HG03469 (cell line): ENCODE results near the gene TACR2.

ENCODE experiments used
- ATAC-seq: cut with Tn5 transposase; IDR thresholded peaks from one replicate; pipeline ENCODE4 v1.9.1; 2021; ENCODE audit warnings: mild to moderate bottlenecking, moderate library complexity, moderate number of reproducible peaks; ENCODE audit not compliant: unreplicated experiment

The TACR2 gene

DNA sequence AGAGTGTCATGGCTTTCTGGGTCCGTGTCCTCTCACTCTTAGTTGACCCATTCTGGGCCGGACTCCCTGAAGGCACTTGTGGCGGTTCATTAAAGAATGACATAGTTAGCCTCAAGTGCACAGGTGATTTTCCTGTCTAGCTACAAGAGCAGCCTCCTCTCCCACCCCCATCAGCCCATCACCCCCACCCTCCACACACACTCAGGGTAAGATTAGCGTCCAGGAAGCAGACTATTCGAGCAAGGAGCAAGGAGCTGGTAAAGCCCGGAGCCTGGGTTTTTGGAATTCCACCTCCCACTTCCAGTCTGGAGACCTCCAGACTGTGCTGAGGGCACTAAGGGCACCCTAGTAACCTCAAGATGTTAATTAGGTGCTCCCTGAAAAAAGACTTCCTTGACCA, 39.5 kb downstream of the TACR2 start:
- ATAC-seq: no peak

DNA sequence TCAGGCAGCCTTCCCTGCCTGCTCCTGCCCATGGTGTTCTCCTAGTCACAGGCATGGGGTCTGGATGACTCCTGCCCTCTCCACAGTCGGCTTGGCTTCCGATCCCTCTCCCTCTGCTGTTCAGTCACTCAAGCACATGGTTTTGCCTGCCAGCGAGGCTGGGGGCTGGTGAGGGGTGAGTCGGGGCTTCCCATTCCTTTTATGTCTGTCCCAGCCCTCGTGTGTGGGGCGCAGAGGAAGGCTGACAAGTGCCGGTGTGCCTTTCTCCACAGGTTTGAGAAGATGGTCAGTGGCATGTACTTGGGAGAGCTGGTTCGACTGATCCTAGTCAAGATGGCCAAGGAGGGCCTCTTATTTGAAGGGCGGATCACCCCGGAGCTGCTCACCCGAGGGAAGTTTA, 40.1 kb downstream of the TACR2 start:
- ATAC-seq: no peak

DNA sequence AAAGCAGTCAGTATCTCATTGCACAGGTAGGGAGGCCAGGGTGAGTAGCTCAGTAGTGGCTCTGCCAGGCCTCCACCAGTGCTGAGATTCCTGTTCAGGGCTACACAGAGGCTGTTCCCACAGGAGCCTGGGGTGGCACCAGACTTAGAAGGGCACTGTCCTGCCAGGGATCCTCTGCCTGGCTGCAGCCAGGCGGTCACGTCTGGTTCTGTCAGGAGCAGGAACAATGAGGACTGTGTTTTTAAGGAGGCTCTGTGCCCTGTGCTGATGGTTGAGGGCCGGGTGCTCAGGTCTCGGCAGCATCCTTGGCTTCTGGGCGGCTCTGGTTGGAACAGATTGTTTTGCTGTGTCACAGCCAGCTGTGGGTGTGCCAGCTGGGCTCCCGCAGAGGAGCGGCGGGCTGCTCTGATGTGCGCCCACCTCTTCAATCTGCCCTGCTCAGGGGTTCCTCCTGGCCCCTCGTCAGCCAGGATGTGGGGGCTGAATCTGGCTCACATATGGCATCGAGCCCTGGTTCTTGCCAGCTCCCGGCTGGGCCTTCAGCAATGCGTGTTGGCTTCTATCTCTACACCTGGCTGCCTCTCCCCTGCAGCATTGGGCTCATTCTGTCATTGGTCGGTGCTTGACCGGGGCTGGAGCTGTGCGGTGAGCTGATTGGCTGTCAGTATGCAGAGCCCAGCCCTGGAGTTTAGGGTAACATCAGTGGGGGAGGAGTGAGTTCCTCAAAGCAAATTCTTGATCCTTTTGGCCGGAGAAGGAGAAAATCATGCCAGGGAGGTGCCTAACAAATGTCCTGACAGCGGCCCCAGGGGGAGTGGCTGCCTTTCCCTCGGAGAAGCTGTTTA, 41.2 kb downstream of the TACR2 start:
- no peak for ATAC-seq

DNA sequence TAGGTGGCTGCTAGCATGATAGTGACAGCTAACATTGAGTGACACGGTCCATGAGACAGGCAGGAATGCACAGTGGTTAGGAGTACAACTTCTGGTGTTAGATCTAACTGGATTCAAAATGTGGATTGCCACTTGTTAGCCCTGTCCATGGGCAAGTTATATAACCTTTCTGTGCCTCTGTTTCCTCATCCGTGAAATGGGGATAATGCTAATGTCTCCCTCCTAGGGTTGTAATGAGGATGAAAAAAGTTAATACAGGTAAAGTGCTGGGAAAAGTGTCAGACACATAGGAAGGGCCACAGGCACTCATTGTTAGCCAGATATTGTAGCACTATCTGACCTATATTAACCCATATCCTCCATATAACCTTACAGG, 41.8 kb downstream of the TACR2 start:
- ATAC-seq: no peak

DNA sequence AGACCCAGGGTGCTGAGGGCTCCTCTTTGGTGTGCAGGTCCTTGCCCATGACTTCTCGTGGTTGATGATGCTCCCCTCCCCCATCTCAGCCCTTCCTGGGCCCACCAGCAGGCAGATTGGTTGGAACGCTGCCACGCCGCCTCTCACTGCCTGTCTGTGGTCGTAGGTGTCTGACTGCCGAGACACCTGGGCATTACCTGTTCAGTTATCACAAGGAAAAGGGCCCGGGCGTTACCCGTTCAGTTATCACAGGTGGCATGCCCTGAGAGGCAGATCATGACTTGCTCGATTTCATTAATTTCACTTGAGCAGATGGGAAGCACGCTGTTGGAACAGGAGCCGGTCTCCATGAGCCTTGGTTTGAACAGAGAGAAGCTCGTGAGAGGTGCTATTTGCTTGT, 42.5 kb downstream of the TACR2 start:
- no peak for ATAC-seq

DNA sequence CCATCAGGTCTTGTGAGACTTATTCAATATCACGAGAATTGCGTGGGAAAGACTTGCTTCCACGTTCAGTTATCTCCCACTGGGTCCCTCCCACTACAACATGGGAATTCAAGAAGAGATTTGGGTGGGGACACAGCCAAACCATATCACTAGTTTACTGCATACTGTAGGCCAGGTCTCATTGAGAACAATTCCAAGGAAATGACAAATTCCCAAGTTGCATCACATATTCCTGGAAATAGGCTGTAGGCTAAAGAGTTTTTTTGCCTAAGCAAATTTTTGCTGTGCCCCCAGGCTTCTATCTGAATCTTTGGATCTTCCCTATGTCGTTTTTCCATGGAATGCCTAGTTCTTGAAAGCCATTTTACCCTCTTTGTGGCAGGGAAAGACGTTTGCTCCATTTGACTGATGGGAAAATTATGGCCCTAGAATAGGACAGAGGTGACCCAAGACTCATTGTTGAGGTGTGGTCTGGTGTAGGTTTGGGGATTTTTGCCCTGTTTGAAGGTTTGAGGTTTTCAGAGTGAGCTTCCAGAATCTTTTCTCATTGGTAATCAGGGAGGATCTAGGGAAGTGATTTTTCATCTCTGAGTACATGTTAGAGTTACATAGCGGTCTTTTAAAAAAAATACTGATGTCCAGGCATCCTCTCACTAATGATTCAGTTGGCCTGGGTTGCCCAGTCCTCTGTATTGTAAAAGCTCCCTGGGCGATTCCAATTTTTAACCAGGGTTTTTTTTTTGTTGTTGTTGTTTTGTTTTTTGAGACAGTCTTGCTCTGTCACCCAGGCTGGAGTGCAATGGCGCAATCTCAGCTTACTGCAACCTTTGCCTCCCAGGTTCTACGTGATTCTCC, 44.4 kb downstream of the TACR2 start:
- no peak for ATAC-seq

DNA sequence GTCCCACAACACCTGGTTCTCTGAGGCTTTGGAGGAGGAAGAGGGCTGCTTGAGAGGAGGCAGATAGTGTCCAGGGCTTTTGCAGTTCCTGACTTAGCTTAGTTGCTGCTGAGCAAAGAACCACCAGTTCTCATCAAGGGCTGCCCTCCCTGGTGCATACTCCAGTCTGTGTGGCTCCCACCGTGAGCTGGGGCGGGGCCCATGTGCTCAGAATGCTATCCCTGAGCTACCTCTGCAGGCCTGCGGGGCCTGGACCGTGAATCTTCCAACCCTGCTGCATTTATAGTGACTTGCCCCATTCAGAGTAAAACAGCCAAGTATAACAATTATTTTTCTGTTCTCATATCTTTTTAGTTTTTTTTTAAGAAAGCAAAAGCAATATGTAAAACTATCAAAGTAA, 49.2 kb downstream of the TACR2 start:
- no peak for ATAC-seq

DNA sequence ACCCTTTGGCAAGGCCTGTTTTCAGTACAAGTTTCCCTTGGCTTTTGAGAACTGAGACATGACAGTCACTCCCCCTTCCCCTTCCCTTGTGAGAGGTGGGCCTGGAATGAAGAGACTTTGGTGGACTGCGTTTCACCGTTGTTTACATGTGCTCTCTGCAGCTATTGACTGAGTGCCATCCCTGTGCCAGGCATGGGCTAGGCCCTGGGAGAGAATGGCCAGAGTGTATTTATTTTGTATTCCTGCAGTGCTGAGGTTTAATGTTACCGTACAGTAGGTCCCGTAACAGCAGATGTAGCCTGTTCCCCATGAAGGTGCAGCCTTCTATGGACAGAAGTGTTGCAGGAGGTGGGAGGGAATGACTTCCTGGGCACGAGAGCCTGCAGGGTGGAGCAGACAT, 50.0 kb downstream of the TACR2 start:
- no peak for ATAC-seq

DNA sequence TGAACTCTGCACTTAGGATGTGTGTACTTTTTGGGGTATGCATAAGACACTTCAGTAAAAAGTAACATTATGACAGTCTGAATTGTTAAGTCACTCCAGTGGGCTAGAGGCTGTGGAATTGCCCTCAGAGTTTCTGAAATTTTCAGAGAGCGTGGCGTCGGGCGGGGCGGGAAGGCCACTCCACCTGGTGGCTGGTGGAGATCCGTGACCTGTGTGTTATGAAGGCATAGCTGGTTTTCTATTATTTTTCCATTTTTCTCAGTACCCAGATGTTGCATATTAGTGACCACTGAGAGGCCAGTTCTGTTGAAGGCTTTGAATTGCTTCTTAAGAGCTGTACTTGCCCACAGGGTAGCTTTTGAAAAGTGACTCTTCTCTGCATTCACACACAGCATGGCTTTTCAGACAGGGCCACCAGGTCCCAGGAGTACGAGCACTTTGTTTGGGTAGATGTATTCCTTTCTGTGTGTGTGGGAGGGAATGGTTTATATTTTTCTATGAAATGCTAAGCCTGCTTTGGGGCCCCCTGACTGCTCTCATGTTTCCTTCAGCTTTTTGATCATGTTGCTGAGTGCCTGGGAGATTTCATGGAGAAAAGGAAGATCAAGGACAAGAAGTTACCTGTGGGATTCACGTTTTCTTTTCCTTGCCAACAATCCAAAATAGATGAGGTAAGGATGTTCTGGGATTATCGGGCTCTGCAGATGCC, 52.3 kb downstream of the TACR2 start:
- no peak for ATAC-seq

DNA sequence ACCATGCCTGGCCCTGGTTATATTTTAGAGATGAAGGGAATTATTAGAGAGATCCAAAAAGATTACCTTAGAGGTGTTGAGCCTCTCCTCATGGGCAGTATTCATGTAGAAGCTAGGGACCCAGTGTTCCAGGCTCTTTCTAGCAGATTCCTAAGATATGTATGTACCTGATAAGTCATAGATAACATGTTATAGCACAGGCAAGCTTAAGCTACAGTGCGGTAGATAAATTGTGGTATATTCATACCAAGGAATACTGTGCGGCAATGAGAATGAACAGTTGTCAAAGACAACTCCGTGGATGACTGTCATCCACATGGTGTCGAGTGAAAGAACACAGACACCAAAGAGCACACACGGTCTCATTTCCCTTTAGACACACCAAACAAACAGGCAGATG, 53.1 kb downstream of the TACR2 start:
- no peak for ATAC-seq

DNA sequence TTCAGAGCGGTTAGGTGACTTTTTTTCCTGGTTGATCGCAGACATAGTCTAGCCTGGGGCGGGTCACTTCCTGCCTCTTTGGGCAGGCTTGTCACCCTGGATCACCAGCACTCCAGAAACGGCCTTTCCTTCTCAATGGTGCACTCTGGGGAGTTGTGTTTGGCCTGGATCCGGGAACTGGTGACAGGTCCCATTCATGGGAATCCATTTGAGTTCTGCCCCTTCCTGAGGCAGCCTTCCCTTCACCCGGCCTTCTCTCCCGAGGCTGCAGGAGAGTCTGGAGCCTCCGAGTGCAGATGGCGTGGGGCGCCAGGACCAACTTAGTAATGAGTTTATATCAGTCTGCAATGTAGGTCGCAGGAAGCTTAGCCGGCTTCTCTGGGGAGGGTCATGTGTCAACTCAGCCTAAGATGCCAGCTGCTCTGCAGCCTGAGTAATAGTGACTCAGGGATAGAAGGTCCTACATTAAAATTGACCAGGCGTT, 54.2 kb downstream of the TACR2 start:
- ATAC-seq: no peak

DNA sequence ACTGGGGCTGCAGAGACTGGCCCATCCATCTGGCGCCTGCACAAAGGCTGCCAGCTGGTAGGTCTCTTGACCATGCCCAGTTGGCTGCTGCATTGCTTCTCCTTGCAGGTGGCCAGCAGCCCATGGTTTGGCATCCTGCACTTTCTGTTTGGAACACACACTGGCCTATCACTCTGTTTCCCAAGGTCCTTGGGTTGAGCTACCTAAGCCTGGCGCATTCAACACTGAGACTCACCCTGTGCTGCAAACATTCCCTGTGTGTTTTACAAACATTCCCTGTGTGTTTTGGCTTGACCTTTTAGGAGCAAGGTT, 55.5 kb downstream of the TACR2 start:
- ATAC-seq: no peak

DNA sequence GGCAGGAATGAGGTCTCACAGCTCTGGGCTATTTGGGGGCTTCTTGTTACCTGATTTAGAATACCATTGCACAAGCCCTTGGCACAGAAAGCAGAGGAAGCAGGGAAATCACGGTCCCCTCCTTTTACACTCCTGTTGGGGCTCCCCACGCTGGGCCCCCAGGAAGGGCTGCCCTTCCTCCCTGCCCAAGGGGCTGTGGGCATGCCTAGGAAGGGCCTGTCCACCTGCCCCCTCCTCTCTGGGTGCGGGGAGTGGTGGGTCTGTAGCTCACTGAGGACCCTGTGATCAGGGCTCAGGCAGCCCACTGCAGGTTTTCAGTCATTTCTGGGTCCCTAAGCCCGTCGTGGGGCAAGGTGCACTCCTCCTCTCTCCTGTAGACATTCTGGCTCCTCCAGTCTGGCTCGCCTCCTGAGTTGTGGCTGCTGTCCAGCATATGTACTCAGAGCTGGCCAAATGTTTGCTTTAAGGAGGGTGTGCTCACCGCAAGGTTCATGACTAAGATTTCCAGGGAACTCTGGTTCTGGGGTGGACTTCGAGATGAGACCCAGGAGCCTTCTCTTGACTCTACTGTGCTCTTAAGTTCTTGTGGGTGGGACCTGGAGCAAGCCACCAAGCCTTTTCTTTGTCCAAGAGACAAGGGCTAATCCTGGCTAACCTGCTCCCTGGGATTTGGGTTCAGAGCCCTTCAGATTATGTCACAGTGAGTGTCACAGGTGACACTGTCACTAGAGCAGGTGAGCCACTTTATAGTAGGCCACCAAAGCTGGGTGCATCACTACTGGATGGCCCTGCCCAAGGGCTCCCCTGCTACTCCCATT, 56.0 kb downstream of the TACR2 start:
- ATAC-seq: no peak

DNA sequence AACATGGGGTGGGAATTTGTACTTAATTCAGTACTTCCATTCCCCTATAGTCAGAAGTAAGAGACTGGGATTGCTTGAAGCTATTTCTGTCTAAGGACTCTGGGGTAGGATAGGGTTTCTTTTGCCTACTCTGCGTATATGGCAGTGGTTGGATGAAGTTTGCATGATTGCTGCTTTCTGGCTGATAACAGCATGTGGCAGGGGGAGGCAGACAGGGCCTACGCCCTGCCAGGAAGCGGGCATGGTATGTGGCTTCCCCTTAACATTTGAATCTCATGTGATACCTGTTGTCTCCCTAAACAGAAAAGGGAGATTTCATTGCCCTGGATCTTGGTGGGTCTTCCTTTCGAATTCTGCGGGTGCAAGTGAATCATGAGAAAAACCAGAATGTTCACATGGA, 57.1 kb downstream of the TACR2 start:
- ATAC-seq: no peak

DNA sequence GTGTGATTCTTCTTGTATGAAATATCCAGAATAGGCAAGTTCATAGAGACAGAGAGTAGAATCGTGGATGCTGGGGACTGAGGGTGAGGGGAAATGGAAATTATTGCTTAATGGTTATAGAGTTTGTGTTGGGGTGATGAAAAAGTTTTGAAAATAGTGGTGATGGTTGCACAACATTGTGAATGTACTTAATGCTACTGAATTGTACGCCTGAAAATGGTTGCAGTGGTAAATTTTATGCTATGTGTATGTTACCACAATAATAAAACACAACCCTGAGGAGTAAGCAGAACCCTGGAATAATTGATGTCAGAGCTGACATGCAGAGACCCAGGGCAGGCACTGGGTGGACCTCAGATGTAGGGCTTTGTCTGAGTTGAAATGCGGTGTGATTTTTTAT, 57.6 kb downstream of the TACR2 start:
- no peak for ATAC-seq

DNA sequence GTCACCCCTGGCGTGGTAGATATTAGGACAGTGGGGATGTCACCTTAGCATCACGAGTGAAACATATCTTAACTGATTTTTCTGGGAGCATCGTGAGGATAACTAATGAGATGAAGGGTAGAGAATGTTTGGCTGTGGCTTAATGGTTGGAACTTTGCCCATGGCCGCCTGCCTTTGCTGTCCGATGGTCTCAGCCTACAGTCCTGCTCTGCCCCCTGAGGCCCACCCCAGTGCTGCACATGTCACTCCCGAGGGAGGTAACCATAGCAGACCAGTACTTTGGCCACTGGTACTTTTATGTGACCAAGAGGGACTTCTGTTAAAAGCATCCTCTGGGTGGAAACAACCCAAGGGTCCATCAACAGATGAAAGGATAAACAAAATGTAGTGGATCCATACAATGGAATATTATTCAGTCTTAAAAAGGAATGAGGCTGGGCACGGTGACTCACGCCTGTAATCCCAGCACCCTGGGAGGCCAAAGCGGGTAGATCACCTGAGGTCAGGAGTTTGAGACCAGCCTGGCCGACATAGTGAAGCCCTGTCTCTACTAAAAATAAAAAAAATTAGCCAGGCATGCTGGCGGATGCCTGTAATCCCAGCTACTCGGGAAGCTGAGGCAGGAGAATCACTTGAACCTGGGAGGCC, 58.4 kb downstream of the TACR2 start:
- no peak for ATAC-seq

DNA sequence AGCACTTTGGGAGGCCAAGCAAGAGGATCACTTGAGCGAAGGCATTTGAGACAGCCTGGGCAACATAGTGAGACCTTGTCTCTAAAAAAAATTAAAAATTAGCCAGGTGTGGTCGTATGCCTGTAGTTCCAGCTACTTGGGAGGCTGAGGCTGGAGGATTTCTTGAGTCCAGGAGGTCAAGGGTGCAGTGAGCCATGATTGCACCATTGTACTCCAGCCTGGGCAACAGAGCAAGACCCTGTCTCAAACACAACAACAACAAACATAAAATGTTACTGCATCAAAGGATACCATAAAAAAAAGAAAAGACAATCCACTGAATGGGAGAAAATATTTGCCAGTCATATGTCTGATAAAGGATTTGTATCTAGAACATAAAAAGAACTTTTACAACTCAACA, 60.5 kb downstream of the TACR2 start:
- no peak for ATAC-seq

DNA sequence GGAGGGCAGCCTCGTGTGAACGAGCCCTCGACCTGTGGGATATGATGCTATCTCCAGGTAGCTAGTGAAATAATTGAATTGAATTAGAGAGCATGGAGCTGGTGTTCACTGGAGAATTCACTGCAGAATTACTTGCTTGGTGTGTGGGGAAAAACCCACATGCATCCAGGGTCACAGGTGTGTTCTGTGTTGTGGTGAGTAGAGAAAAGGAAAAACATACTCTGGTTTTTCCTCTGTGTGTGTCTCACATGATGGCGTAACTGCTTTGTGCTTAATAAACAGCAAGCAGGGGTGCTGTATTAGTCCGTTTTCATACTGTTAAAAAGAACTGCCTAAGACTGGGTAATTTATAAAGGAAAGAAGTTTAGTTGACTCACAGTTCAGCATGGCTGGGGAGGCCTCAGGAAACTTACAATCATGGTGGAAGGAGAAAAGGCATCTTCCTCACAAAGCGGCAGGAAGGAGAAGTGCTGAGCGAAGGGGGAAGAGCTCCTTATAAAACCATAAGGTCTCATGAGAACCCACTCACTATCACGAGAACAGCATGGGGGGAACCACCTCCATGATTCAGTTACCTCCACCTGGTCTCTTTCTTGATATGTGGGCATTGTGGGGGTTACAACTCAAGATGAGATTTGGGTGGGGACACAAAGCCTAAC, 62.6 kb downstream of the TACR2 start:
- no peak for ATAC-seq
